ENCODE results near the gene KRTAP5-5. TPM values are rescaled to one million over a fixed set of nuclear protein-coding genes. Genes with fewer than 3 reads are reported as not detected.
"Not testable (repeated sequence)": the region's sequence is repeated elsewhere in the genome, so short reads cannot be mapped to it uniquely, and the experiment has no call there.

The KRTAP5-5 gene
- total and polyA plus RNA-seq, 2 of the 8 experiments (the other 6 are each of a cell fraction or from before 2014, with no cell fraction given) = 0.09 TPM; not detected in 1

- not testable (repeated sequence) for H3K4ac ChIP-seq (replicated peaks; ENCODE audit: insufficient read length, low read depth, low read length); H2BK12ac ChIP-seq (ENCODE audit: low read depth, low read length); H2BK15ac ChIP-seq (ENCODE audit: low read length); H3K18ac ChIP-seq (ENCODE audit: extremely low read depth, low read length); H3K27me3 ChIP-seq (replicated peaks in 1 of 4; ENCODE audit: control insufficient read depth in 3 of 4, extremely low read depth in 1 of 4, insufficient read depth in 3 of 4, low read length in 3 of 4); H2BK5ac ChIP-seq (ENCODE audit: low read depth, low read length); H2AK5ac ChIP-seq (ENCODE audit: low read depth, low read length); H2BK120ac ChIP-seq (replicated peaks; ENCODE audit: low read depth, low read length); H4K91ac ChIP-seq (replicated peaks; ENCODE audit: insufficient read length, low read length); H3K27ac ChIP-seq (ENCODE audit: low read depth, low read length); H3K79me2 ChIP-seq (ENCODE audit: control insufficient read depth in 1 of 2, insufficient read depth in 2 of 2, low read length in 2 of 2); H3K23me2 ChIP-seq (ENCODE audit: low read depth, low read length); DNase-seq (ENCODE audit: low read depth in 1 of 2, low spot score in 2 of 2); H3K36me3 ChIP-seq (ENCODE audit: control insufficient read depth in 2 of 4, insufficient read depth in 4 of 4, low read length in 3 of 4); H3K79me1 ChIP-seq (ENCODE audit: low read depth, low read length); H3K14ac ChIP-seq (ENCODE audit: insufficient read length); H3K23ac ChIP-seq (ENCODE audit: insufficient read length); H4K20me1 ChIP-seq (replicated peaks in 1 of 2; ENCODE audit: control insufficient read depth in 1 of 2, insufficient read depth in 2 of 2, low read length in 2 of 2); H3K4me1 ChIP-seq (replicated peaks in 1 of 4; ENCODE audit: control insufficient read depth in 3 of 4, insufficient read depth in 4 of 4, low read length in 3 of 4); H3K56ac ChIP-seq (replicated peaks; ENCODE audit: insufficient read length, low read depth, low read length); H2BK20ac ChIP-seq (ENCODE audit: low read length); H3K9me3 ChIP-seq (ENCODE audit: insufficient read depth in 2 of 2, low read depth in 1 of 2, low read length in 1 of 2); H3K4me3 ChIP-seq (ENCODE audit: extremely low read depth in 1 of 4, insufficient read depth in 2 of 4, low read depth in 3 of 4, low read length in 4 of 4); H3K4me2 ChIP-seq (ENCODE audit: insufficient read depth in 1 of 2, low read depth in 2 of 2, low read length in 2 of 2); FAIRE-seq; H4K8ac ChIP-seq (ENCODE audit: extremely low read depth, insufficient read depth, low read length); H2AFZ ChIP-seq (ENCODE audit: low read length); H4K5ac ChIP-seq (ENCODE audit: insufficient read length, low read depth, low read length); H3K9ac ChIP-seq (replicated peaks in 1 of 4; ENCODE audit: extremely low read depth in 1 of 4, low read depth in 3 of 4, low read length in 3 of 4)
- CTCF ChIA-PET (ENCODE audit: partially characterized antibody) = interaction anchor here (0.6 to 1.9 kb wide), 6 partner anchors 8 to 63 kb away, joined by 3 to 9 read pairs (median 5); no protein-coding TSS in a partner anchor
- POLR2A ChIA-PET (ENCODE audit: partially characterized antibody) = interaction anchor here (0.8 kb wide), 1 partner anchor 43 kb away, joined by 3 read pairs; no protein-coding TSS in a partner anchor
- WGBS, 2 experiments (ENCODE audit: extremely low coverage in 1 of 2, insufficient coverage in 1 of 2, insufficient read length in 1 of 2, insufficient replicate concordance in 2 of 2, low coverage in 1 of 2, low lambda C conversion rate in 2 of 2, missing lambda C conversion rate in 1 of 2) = 93% methylated on average over 2 of the region's 2 CpGs; no CpG with 5 or more reads in 1 of the 2 experiments
Observed at GRCh38 chr11:1582909-1583308, 46.7 kb upstream of the KRTAP5-5 start.
